ENCODE results near the gene POU4F3.

The POU4F3 gene

DNA sequence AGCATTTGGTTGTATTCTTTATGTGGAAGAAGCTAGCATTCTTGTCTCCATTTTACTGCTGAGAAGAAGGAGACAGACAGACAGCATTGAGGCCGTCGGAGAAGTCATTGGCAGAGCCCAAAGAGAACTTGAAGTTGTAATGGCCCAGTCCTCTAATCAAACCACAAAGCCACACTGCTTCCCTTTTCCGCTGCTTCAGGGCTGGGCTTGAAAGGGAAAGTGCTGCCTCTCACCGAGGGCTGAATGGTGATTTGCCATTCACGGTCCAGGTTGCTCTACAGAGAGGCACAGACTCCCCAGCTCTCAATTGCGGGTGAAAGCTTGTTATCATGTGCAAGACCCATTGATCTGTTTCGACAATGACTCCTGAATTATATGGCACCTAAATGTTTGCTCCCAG is 25.6 kb upstream of the POU4F3 start:
- Histone ChIP-seq H3K9me3 (ENCODE audit: insufficient read depth, low read depth, low read length) (no peaks in the 10 kb centered on the region), H3K36me3 (ENCODE audit: insufficient read depth, low read depth, low read length) (no peaks in the 10 kb centered on the region), H3K27me3 (ENCODE audit: insufficient read depth, low read length) (no peaks in the 10 kb centered on the region), H3K4me3 (ENCODE audit: low read length) (no peak overlapping the region), H3K9ac (ENCODE audit: low read depth, low read length) (no peak overlapping the region), H3K27ac (ENCODE audit: low read length) (no peak overlapping the region), H3K4me1 (ENCODE audit: insufficient read depth, low read length) (no peaks in the 10 kb centered on the region)

DNA sequence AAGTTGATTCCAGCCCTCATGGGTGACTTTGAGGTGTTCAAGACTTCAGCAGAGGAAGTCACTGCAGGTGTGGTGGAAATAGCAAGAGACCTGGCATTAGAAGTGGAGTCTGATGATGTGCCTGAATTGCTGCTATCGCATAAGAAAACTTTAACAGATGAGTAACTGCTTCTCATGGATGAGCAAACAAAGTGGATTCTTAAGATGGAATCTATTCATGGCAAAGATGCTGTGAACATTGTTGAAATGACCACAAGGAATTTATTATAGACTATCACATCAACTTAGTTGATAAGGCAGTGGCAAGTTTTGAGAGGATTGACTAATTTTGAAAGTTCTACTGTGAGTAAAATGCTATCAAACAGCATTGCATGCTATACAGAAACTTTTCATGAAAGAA is 17.1 kb upstream of the POU4F3 start:
- no peaks in the 10 kb centered on the region for H3K36me3 ChIP-seq (ENCODE audit: insufficient read depth, low read depth, low read length)
- H3K9me3 ChIP-seq (ENCODE audit: insufficient read depth, low read depth, low read length) = no peaks in the 10 kb centered on the region
- no peak overlapping the region for H3K4me3 ChIP-seq (ENCODE audit: low read length)
- H3K4me1 ChIP-seq (ENCODE audit: insufficient read depth, low read length) = no peaks in the 10 kb centered on the region
- no peak overlapping the region for H3K9ac ChIP-seq (ENCODE audit: low read depth, low read length)
- H3K27me3 ChIP-seq (ENCODE audit: insufficient read depth, low read length) = no peaks in the 10 kb centered on the region; the same call in 1 of the 2 replicates
- no peak overlapping the region for H3K27ac ChIP-seq (ENCODE audit: low read length)

DNA sequence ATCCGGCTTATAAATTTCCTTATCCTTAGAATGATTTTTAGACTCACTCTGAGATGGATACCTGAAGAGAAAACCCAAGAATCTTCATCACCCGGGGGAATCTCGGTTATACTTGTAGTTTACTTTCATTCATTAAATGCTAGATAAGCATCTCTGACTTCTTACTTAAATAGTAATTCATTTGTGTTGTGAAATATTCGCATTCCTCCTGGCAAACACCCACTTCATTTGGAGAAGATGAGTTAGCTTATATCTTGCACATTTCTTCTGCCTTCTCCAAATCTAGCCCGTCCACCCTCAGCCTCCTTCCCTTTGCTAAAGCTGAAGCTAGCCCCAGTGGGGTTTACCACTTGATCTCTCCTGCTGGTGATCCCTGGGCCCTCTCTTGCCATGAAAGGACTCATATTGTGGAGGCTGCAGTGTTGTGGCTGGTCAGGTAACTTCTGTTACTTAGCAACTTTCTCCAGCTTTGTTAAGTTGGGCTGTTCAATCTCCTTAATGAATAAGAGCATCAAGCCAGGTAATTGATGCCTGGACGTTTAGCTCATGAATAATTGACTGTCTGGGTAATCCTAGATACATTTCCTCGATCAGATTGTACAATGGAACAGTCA is 11.3 kb upstream of the POU4F3 start:
- no peaks in the 10 kb centered on the region for H3K9me3 ChIP-seq (ENCODE audit: insufficient read depth, low read depth, low read length)
- H3K27ac ChIP-seq (ENCODE audit: low read length) = no peak overlapping the region
- H3K9ac ChIP-seq (ENCODE audit: low read depth, low read length) = no peak overlapping the region
- H3K27me3 ChIP-seq (ENCODE audit: insufficient read depth, low read length) = peaks cover 34% of the 10 kb centered on the region
- no peak overlapping the region for H3K4me3 ChIP-seq (ENCODE audit: low read length)
- H3K4me1 ChIP-seq (ENCODE audit: insufficient read depth, low read length) = peaks cover 11% of the 10 kb centered on the region; the same call in 1 of the 2 replicates
- H3K36me3 ChIP-seq (ENCODE audit: insufficient read depth, low read depth, low read length) = no peaks in the 10 kb centered on the region

DNA sequence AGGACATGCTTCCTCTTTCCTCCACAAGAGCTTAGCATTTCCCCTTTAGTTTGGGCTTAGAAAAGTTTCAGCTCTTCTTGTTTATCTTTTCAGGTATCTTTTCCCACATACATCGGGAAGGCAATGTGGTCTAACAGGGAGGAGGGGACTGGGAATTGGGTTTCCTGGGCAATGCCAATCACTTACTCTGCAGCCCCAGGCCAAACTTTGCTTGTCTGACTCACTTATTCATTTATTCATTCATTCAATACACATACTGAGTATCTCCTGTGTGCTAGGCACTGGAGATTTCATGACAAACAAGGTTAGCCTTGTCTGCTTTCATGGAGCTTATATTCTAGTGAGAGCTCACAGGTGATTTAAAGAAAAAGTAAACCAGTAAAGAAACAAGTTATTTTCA is 10.7 kb upstream of the POU4F3 start:
- H3K27ac ChIP-seq (ENCODE audit: low read length) = no peak overlapping the region
- peaks cover 40% of the 10 kb centered on the region for H3K27me3 ChIP-seq (ENCODE audit: insufficient read depth, low read length)
- no peak overlapping the region for H3K9ac ChIP-seq (ENCODE audit: low read depth, low read length)
- H3K9me3 ChIP-seq (ENCODE audit: insufficient read depth, low read depth, low read length) = no peaks in the 10 kb centered on the region
- H3K4me1 ChIP-seq (ENCODE audit: insufficient read depth, low read length) = peaks cover 11% of the 10 kb centered on the region; the same call in 1 of the 2 replicates
- no peak overlapping the region for H3K4me3 ChIP-seq (ENCODE audit: low read length)
- no peaks in the 10 kb centered on the region for H3K36me3 ChIP-seq (ENCODE audit: insufficient read depth, low read depth, low read length)

DNA sequence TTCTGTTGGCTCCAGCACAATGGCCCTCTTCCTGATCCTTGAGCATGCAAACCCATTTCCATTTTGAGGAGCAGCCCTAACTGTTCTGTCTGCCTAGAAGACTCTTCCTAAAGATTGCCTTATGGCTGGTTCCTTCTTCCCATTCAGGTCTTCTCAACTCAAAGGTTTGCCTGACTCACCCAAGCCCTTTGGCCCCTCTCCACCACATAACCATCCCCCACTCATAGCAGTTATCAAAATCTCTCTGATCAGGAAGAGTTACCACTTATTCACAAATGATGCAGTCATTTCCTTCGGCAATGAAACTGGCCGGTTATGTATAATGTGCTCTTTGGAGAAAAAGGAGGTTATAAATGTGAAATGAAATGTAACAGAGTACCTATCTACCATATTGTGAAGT is 8.9 kb upstream of the POU4F3 start:
- H3K27ac ChIP-seq (ENCODE audit: low read length) = no peak overlapping the region
- H3K4me3 ChIP-seq (ENCODE audit: low read length) = no peak overlapping the region
- peaks cover 11% of the 10 kb centered on the region; the same call in 1 of the 2 replicates for H3K4me1 ChIP-seq (ENCODE audit: insufficient read depth, low read length)
- peaks cover 57% of the 10 kb centered on the region for H3K27me3 ChIP-seq (ENCODE audit: insufficient read depth, low read length)
- no peaks in the 10 kb centered on the region for H3K9me3 ChIP-seq (ENCODE audit: insufficient read depth, low read depth, low read length)
- H3K36me3 ChIP-seq (ENCODE audit: insufficient read depth, low read depth, low read length) = no peaks in the 10 kb centered on the region
- no peak overlapping the region for H3K9ac ChIP-seq (ENCODE audit: low read depth, low read length)

DNA sequence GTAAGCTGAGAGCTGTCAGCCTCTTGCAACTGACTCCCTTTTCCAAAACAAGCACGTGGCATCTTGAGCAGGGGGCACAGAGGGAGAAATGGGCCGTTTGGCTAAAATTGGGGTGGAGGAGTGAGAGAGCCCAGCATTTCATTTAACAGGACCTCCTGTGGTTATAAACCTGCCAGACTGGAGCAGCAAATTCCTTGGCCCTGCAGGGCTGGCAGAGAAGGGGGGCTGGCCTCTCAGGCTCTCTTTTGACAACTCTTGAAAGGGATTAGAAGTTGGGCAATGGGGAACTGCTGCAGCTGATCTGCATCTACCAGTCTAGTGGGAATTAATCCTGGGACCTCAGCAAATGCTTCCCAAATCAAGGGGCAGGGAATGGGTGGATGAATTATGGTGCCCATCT is 7.2 kb upstream of the POU4F3 start:
- Histone ChIP-seq H3K9me3 (ENCODE audit: insufficient read depth, low read depth, low read length) (no peaks in the 10 kb centered on the region), H3K27me3 (ENCODE audit: insufficient read depth, low read length) (peaks cover 75% of the 10 kb centered on the region), H3K27ac (ENCODE audit: low read length) (no peak overlapping the region), H3K4me1 (ENCODE audit: insufficient read depth, low read length) (peaks cover 11% of the 10 kb centered on the region; the same call in 1 of the 2 replicates), H3K4me3 (ENCODE audit: low read length) (peak overlapping the region; percentile 17; the same call in 1 of the 2 replicates), H3K9ac (ENCODE audit: low read depth, low read length) (no peak overlapping the region), H3K36me3 (ENCODE audit: insufficient read depth, low read depth, low read length) (no peaks in the 10 kb centered on the region)

DNA sequence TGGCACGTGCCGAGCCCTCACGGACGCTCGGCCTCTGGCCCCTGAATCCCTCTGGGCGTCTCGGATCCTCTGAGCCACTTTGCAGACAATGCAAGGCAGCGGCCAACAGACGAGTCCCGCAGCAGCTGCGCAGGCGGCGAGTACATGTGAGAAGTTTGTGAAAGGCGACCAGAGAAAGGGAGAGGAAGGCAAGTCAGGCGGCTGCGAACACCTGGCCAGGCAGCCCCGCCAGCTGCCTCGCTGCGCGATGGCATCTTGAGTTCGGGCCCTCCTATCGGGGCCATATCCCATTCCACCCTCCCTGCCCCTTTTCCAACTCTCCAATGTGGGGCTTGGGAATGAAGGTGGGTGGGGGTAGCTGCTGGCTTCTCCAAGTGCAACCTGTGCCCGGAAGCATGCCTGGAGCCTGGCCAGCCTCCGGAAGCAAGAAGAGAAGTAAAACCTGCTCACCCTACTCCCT is 4.5 kb upstream of the POU4F3 start:
- Histone ChIP-seq H3K27me3 (ENCODE audit: insufficient read depth, low read length) (peaks cover 96% of the 10 kb centered on the region), H3K9me3 (ENCODE audit: insufficient read depth, low read depth, low read length) (no peaks in the 10 kb centered on the region; the same call in 1 of the 2 replicates), H3K9ac (ENCODE audit: low read depth, low read length) (no peak overlapping the region), H3K27ac (ENCODE audit: low read length) (no peak overlapping the region), H3K4me1 (ENCODE audit: insufficient read depth, low read length) (peaks cover 13% of the 10 kb centered on the region; the same call in 1 of the 2 replicates), H3K4me3 (ENCODE audit: low read length) (peak overlapping the region; percentile 46; the same call in 1 of the 2 replicates), H3K36me3 (ENCODE audit: insufficient read depth, low read depth, low read length) (no peaks in the 10 kb centered on the region)

DNA sequence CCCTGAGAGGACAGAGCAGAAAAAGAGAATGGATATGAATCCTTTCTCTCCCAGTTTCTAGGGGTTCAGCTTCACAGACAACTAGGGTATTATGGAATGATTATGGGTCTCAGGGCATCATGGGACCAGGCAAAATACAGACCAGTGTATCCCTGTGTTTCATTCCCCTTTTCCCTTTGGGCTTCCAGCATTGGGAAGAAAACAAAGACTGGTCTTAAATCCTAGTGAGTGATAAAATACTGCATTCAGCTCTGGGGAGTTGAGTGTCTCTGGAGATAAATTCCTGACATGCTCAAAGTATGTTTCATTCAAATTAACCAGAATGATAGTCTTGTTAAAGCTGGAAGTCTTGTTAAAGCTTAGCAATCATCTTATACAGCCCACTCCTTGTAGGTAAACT is 2.4 kb upstream of the POU4F3 start:
- no peak overlapping the region for H3K27ac ChIP-seq (ENCODE audit: low read length)
- no peak overlapping the region for H3K9ac ChIP-seq (ENCODE audit: low read depth, low read length)
- no peaks in the 10 kb centered on the region for H3K36me3 ChIP-seq (ENCODE audit: insufficient read depth, low read depth, low read length)
- peaks cover 100% of the 10 kb centered on the region for H3K27me3 ChIP-seq (ENCODE audit: insufficient read depth, low read length)
- H3K4me1 ChIP-seq (ENCODE audit: insufficient read depth, low read length) = peaks cover 10% of the 10 kb centered on the region; the same call in 1 of the 2 replicates
- H3K4me3 ChIP-seq (ENCODE audit: low read length) = no peak overlapping the region
- peaks cover 11% of the 10 kb centered on the region; the same call in 1 of the 2 replicates for H3K9me3 ChIP-seq (ENCODE audit: insufficient read depth, low read depth, low read length)

DNA sequence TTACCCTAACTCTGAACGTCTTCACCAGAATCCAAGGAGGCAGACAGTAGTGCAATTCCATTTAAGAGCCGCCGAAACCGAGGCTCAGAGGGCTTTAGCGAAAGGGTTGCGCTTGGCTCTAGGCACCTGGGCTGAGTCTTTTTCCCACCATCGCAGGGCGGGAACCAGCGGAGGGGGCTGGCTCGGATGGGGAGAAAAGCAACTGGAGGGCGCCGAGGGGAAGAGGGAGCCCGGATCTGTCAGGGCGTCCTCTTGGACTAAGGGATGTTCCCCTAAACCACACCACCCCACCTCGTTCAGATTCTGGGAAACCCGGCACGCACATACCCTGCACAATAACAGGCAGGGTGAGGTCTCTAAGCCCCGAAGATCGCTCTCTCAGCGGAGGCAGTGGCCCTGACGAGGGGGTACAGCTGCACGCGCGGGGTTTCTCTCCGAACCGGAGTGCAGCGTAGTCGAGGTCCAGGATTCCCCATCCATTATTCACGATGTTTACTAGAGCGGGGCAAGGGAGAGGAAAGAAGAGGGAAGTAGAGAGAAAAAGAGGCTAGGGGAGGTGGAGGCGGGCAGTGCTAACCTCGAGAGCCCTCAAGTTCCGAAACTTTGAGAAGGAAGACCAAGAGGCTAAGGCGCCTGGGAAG is 1.3 kb upstream of the POU4F3 start:
- peaks cover 100% of the 10 kb centered on the region for H3K27me3 ChIP-seq (ENCODE audit: insufficient read depth, low read length)
- H3K4me3 ChIP-seq (ENCODE audit: low read length) = peak overlapping the region; percentile 61; the same call in 1 of the 2 replicates
- H3K9ac ChIP-seq (ENCODE audit: low read depth, low read length) = no peak overlapping the region
- H3K27ac ChIP-seq (ENCODE audit: low read length) = no peak overlapping the region
- peaks cover 4% of the 10 kb centered on the region; the same call in 1 of the 2 replicates for H3K4me1 ChIP-seq (ENCODE audit: insufficient read depth, low read length)
- peaks cover 18% of the 10 kb centered on the region; the same call in 1 of the 2 replicates for H3K9me3 ChIP-seq (ENCODE audit: insufficient read depth, low read depth, low read length)
- no peaks in the 10 kb centered on the region for H3K36me3 ChIP-seq (ENCODE audit: insufficient read depth, low read depth, low read length)

DNA sequence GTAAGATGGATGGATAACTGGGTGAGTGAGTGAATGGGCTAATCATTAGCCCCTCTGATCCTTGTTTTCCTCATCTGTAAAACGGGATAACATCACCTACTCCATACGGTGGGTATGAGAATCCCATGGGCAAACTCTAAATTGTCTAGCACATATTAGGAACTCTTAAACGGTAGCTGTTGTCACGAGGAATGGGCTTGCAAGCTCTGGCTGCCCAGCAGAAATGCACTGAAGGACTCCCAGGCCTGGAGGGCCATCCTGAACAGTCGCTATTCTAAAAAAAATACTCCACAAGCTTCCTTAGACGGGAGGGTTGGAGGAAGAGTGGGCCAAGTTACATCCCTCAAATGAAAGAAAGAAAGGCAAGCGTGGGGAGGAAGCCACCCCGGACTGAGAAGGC is 711 bp upstream of the POU4F3 start:
- H3K9me3 ChIP-seq (ENCODE audit: insufficient read depth, low read depth, low read length) = peaks cover 18% of the 10 kb centered on the region; the same call in 1 of the 2 replicates
- no peaks in the 10 kb centered on the region for H3K36me3 ChIP-seq (ENCODE audit: insufficient read depth, low read depth, low read length)
- peaks cover 100% of the 10 kb centered on the region for H3K27me3 ChIP-seq (ENCODE audit: insufficient read depth, low read length)
- H3K9ac ChIP-seq (ENCODE audit: low read depth, low read length) = no peak overlapping the region
- H3K4me1 ChIP-seq (ENCODE audit: insufficient read depth, low read length) = peaks cover 4% of the 10 kb centered on the region; the same call in 1 of the 2 replicates
- H3K4me3 ChIP-seq (ENCODE audit: low read length) = peak overlapping the region; percentile 61; the same call in 1 of the 2 replicates
- no peak overlapping the region for H3K27ac ChIP-seq (ENCODE audit: low read length)

DNA sequence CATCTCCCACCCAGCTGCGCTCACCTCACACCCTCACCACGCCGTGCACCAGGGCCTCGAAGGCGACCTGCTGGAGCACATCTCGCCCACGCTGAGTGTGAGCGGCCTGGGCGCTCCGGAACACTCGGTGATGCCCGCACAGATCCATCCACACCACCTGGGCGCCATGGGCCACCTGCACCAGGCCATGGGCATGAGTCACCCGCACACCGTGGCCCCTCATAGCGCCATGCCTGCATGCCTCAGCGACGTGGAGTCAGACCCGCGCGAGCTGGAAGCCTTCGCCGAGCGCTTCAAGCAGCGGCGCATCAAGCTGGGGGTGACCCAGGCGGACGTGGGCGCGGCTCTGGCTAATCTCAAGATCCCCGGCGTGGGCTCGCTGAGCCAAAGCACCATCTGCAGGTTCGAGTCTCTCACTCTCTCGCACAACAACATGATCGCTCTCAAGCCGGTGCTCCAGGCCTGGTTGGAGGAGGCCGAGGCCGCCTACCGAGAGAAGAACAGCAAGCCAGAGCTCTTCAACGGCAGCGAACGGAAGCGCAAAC is 1.1 kb downstream of the POU4F3 start:
- H3K27me3 ChIP-seq (ENCODE audit: insufficient read depth, low read length) = peaks cover 100% of the 10 kb centered on the region
- peak overlapping the region; percentile 11; the same call in 1 of the 2 replicates for H3K4me3 ChIP-seq (ENCODE audit: low read length)
- peaks cover 18% of the 10 kb centered on the region; the same call in 1 of the 2 replicates for H3K9me3 ChIP-seq (ENCODE audit: insufficient read depth, low read depth, low read length)
- H3K4me1 ChIP-seq (ENCODE audit: insufficient read depth, low read length) = peaks cover 4% of the 10 kb centered on the region; the same call in 1 of the 2 replicates
- H3K36me3 ChIP-seq (ENCODE audit: insufficient read depth, low read depth, low read length) = no peaks in the 10 kb centered on the region
- H3K9ac ChIP-seq (ENCODE audit: low read depth, low read length) = no peak overlapping the region
- H3K27ac ChIP-seq (ENCODE audit: low read length) = no peak overlapping the region

Measured in iPS-20b (cell line).